Mammary epithelial cell (primary cell): ENCODE data around the gene HPDL.

ENCODE experiments used
- CTCF ChIP-seq, 2 donors: IDR thresholded peaks in 1 of 2; conservative IDR thresholded peaks in 1 of 2; 2 replicates each; pipeline ENCODE4 v1.5.1; 2011 to 2012; ENCODE audit warnings: inconsistent platforms in 2 of 2, low read length in 2 of 2, mild to moderate bottlenecking in 2 of 2, control low read depth in 1 of 2, low read depth in 1 of 2; ENCODE audit not compliant: insufficient read depth in 1 of 2; ENCODE audit errors: extremely low read depth in 1 of 2
- EZH2 ChIP-seq: IDR thresholded peaks from 2 replicates; pipeline ENCODE4 v1.6.1; 2012; ENCODE audit warnings: low read length, inconsistent platforms, borderline replicate concordance

GRCh38 chr1:45348020-45348419, 21.3 kb downstream of the HPDL start:
- TF ChIP-seq CTCF (conservative IDR thresholded peaks at IDR 0.05 in 1 of 2, IDR thresholded peaks at IDR 0.05 in 1 of 2; ENCODE audit: extremely low read depth in 1 of 2, insufficient read depth in 1 of 2, low read depth in 1 of 2, low read length in 2 of 2) (no peak), EZH2 (no peak)
